ENCODE results near the gene ZNF75A. TPM values are rescaled to one million over a fixed set of nuclear protein-coding genes. Genes with fewer than 3 reads are reported as not detected.

ZNF75A gene
- total and polyA plus RNA-seq, 9 of the 15 experiments (the other 6 are each of a cell fraction or from before 2014, with no cell fraction given), result 7.2 to 24.5 (median 17.1) TPM

DNA sequence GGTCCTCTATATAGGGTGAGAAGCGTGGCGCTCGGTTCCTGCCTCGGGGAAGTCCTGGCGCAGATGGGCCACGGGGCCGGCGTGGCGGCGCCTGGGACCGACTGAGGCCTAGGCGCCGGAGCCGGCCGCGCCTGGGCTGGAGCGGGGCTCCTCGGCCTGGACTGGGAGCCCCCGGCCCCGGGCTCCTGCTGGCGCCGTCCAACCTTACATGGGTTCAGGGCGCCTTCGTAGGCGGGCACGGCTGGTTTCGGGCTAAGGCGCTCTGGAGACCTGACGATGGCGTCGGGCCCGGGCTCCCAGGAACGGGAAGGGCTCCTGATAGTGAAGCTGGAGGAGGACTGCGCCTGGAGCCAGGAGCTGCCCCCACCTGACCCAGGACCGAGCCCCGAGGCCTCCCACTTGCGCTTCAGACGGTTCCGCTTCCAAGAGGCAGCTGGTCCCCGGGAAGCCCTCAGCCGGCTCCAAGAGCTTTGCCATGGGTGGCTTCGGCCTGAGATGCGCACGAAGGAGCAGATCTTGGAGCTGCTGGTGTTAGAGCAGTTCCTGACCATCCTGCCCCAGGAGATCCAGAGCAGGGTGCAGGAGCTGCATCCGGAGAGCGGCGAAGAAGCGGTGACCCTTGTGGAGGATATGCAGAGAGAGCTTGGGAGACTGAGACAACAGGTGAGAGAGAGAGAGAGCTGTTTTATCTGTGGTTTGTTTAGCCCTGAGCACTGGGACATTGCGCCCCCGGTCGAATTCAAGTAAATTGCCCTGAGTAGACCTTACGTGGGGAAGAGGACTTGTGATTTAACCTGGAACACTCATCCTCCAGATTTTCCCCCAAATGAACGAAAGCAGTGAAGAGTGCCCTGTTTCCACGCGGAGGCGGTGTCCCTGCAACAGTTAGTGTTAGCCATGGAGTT lies 21.5 kb upstream of the ZNF75A start (continued):
- TF ChIP-seq ZBTB7A (IDR thresholded peaks at IDR 0.05; ENCODE audit: borderline replicate concordance, control insufficient read depth, low read depth, low read length) (0 out of 2 replicates have a peak, but pooled peaks have one; percentile 15), NELFE (IDR thresholded peaks at IDR 0.05; ENCODE audit: insufficient read depth, insufficient read length) (no peak), ILF3 (IDR thresholded peaks at IDR 0.05; ENCODE audit: borderline replicate concordance) (no peak), ZNF695 (CRISPR knock-in tag; IDR thresholded peaks at IDR 0.05) (no peak), ZFX (CRISPR knock-in tag; IDR thresholded peaks at IDR 0.05) (peak; percentile 86; the same call in 1 of the 2 replicates), ZC3H8 (IDR thresholded peaks at IDR 0.05) (no peak), PPARD (CRISPR knock-in tag; IDR thresholded peaks at IDR 0.05) (no peak), RBBP5 (IDR thresholded peaks at IDR 0.05; ENCODE audit: borderline replicate concordance, insufficient read depth, low read length, poor library complexity, severe bottlenecking) (peak; percentile 36), CHD2 (IDR thresholded peaks at IDR 0.05; ENCODE audit: low read depth, low read length) (no peak), ZNF324 (CRISPR knock-in tag; IDR thresholded peaks at IDR 0.05) (no peak), JUNB (CRISPR knock-in tag; conservative IDR thresholded peaks at IDR 0.05) (no peak), DMBX1 (CRISPR knock-in tag; IDR thresholded peaks at IDR 0.05; ENCODE audit: borderline replicate concordance) (0 out of 2 replicates have a peak, but pooled peaks have one; percentile 12)
